Mesodermal cell (in vitro differentiated cells): ENCODE results near the gene HOTAIR.

Source experiments
- H3K27ac ChIP-seq: 2 replicates; pipeline ENCODE4 v1.7.0; 2013; ENCODE audit warnings: mild to moderate bottlenecking, low read depth, low read length, moderate library complexity; ENCODE audit not compliant: severe bottlenecking
- H3K36me3 ChIP-seq: 2 replicates; pipeline ENCODE4 v1.7.1; 2013; ENCODE audit warnings: mild to moderate bottlenecking, low read length, moderate library complexity; ENCODE audit not compliant: control insufficient read depth, insufficient read depth
- H3K4me1 ChIP-seq: one replicate; pipeline ENCODE4 v1.7.1; 2013; ENCODE audit warnings: mild to moderate bottlenecking, low read length; ENCODE audit not compliant: insufficient read depth, control insufficient read depth, poor library complexity, severe bottlenecking
- H3K4me3 ChIP-seq: 2 replicates; pipeline ENCODE4 v1.7.0; 2013; ENCODE audit warnings: low read length, control low read depth, mild to moderate bottlenecking; ENCODE audit not compliant: insufficient read depth, poor library complexity, severe bottlenecking; ENCODE audit errors: extremely low read depth
- H3K9me3 ChIP-seq: 2 replicates; pipeline ENCODE4 v1.7.1; 2013; ENCODE audit warnings: mild to moderate bottlenecking, low read length, moderate library complexity; ENCODE audit not compliant: control insufficient read depth
- WGBS, 2 experiments: methylation state at CpG; one replicate each; pipeline ENCODE4 v1.1.5; 2013; ENCODE audit warnings: missing lambda C conversion rate in 2 of 2; ENCODE audit not compliant: insufficient coverage in 2 of 2; 5-methylcytosine and 5-hydroxymethylcytosine counted together

Gene HOTAIR

GRCh38 chr12:53952871-53953734, 21.7 kb downstream of the HOTAIR start:
- 1 to 3% methylated on average over 27 to 30 of the region's 38 CpGs for WGBS, 2 experiments

GRCh38 chr12:53952335-53952694, 22.4 kb downstream of the HOTAIR start:
- no peaks in the 10 kb centered on the region for H3K9me3 ChIP-seq
- no peaks in the 10 kb centered on the region for H3K36me3 ChIP-seq
- peaks cover 10% of the 10 kb centered on the region for H3K4me1 ChIP-seq
- WGBS, 2 experiments: 0 to 5% methylated on average over 6 of the region's 13 CpGs
- no peak overlapping the region for H3K4me3 ChIP-seq
- no peak overlapping the region for H3K27ac ChIP-seq

More at GRCh38 chr12:53952871-53953734, 21.7 kb downstream of the HOTAIR start:
- Histone ChIP-seq H3K27ac (no peak overlapping the region), H3K4me3 (no peak overlapping the region), H3K9me3 (no peaks in the 10 kb centered on the region), H3K36me3 (no peaks in the 10 kb centered on the region), H3K4me1 (peaks cover 10% of the 10 kb centered on the region)

- Histone ChIP-seq H3K9me3 (no peaks in the 10 kb centered on the region), H3K4me3 (no peak overlapping the region), H3K27ac (no peak overlapping the region), H3K36me3 (no peaks in the 10 kb centered on the region), H3K4me1 (peaks cover 10% of the 10 kb centered on the region)
- 9% methylated on average over 45 to 47 of the region's 47 CpGs for WGBS, 2 experiments
Observed at GRCh38 chr12:53951577-53952334, 23.0 kb downstream of the HOTAIR start.

GRCh38 chr12:53950789-53951576, 23.8 kb downstream of the HOTAIR start:
- Histone ChIP-seq H3K9me3 (no peaks in the 10 kb centered on the region), H3K4me1 (peaks cover 10% of the 10 kb centered on the region), H3K4me3 (no peak overlapping the region), H3K36me3 (no peaks in the 10 kb centered on the region), H3K27ac (no peak overlapping the region)
- WGBS, 2 experiments: 6 to 7% methylated on average over 19 to 23 of the region's 34 CpGs

- Histone ChIP-seq H3K4me3 (no peak overlapping the region), H3K4me1 (peaks cover 10% of the 10 kb centered on the region), H3K9me3 (no peaks in the 10 kb centered on the region), H3K36me3 (no peaks in the 10 kb centered on the region), H3K27ac (no peak overlapping the region)
- WGBS, 2 experiments: 7 to 18% methylated on average over 4 to 5 of the region's 10 CpGs
Observed at GRCh38 chr12:53950437-53950773, 24.3 kb downstream of the HOTAIR start.

GRCh38 chr12:53949631-53950436, 24.9 kb downstream of the HOTAIR start:
- Histone ChIP-seq H3K4me1 (peaks cover 10% of the 10 kb centered on the region), H3K9me3 (no peaks in the 10 kb centered on the region), H3K4me3 (no peak overlapping the region), H3K27ac (no peak overlapping the region), H3K36me3 (no peaks in the 10 kb centered on the region)
- 4% methylated on average over 23 of the region's 34 CpGs for WGBS, 2 experiments

- Histone ChIP-seq H3K4me3 (no peak overlapping the region), H3K9me3 (no peaks in the 10 kb centered on the region), H3K4me1 (peaks cover 8% of the 10 kb centered on the region), H3K36me3 (no peaks in the 10 kb centered on the region), H3K27ac (no peak overlapping the region)
- WGBS, 2 experiments: 47 to 52% methylated on average over 5 to 6 of the region's 9 CpGs
Observed at GRCh38 chr12:53948650-53949593, 25.8 kb downstream of the HOTAIR start.

DNA sequence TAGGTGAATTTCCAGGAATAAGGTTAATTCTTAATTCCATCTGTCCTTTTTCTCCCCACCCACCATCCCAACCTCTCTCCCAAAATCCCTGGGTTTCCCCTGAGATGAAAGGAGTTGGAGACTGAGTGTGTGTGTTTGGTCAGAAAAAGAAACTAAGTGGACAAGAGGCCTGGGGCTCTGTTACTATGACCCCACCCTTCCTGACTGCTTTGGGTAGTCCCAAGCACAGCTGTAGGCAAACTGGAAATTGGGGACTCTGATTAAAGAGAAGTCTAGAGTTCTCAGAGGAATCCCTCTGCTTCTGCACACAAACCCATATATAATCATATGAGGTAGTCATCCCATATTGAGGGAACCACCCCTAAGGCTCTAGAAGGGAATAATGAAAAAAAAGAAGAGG, 27.0 kb downstream of the HOTAIR start:
- Histone ChIP-seq H3K27ac (no peak overlapping the region), H3K9me3 (no peaks in the 10 kb centered on the region), H3K36me3 (no peaks in the 10 kb centered on the region), H3K4me1 (no peaks in the 10 kb centered on the region), H3K4me3 (no peak overlapping the region)

DNA sequence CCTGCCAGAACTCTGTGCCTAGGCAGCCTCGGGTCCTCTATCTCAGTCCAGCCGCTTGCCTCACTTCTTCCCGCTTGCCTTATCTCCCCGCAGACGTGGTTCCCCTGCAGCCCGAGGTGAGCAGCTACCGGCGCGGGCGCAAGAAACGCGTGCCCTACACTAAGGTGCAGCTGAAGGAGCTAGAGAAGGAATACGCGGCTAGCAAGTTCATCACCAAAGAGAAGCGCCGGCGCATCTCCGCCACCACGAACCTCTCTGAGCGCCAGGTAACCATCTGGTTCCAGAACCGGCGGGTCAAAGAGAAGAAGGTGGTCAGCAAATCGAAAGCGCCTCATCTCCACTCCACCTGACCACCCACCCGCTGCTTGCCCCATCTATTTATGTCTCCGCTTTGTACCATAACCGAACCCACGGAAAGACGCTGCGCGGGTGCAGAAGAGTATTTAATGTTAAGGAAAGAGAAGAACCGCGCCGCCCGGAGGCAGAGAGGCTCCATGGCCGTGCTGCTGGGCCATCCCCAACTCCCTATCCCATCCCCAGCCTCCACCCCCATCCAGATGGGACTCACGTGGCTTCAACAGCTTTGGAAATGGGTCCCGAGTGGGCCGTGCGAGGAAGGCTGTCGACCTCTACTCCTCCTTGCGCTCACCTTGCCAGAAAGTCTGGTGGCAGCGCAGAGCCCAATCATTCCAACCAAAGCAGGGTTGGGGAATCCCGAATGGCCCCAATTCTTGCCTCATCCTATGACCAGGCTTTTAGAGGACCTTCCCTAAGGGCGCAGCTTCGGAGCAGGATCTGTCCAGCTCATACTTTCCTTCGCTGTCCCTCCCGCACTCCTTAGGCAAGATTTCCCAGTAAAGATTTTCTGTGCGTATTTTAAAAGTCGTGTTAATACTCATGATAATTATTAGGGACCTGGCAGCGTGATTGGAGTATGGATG, 29.6 kb downstream of the HOTAIR start:
- 21 to 25% methylated on average over 29 to 37 of the region's 51 CpGs for WGBS, 2 experiments
- Histone ChIP-seq H3K9me3 (no peaks in the 10 kb centered on the region), H3K4me1 (no peaks in the 10 kb centered on the region), H3K27ac (no peak overlapping the region), H3K4me3 (no peak overlapping the region), H3K36me3 (no peaks in the 10 kb centered on the region)
